ENCODE measurements around the gene AP1S2. TPM values are rescaled to one million over a fixed set of nuclear protein-coding genes. Genes with fewer than 3 reads are reported as not detected.

Gene AP1S2
- polyA plus RNA-seq, 1 donor (not counting 4 experiments of a cell fraction or from before 2014, with no cell fraction given) = 15.0 TPM

DNA sequence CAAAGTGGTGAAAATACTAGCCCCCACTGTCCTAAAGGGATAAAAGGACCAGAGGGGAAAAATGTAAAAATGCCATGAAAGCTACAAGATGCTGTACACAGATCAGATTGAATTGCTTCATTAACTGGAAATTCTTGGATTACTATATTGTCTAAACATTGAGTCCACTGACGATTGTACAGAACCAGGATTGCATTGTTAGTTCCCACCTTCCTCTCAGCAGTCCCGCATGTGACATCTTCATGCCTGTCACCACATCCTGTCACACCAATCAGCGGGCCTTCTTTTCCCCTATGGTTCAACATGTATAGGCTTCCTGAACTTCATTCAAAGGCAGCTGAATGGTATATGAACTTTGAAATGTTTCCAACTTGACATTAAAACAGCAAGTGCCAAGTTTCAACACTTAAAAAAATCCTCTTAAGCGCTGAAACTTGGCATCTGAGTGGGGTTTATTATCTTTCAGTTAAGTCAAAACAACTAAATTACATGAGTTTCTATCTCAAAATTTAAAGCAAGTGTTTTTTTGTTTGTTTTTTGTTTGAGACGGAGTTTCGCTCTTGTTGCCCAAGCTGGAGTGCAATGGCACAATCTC is 39.7 kb downstream of the AP1S2 start:
- no peak overlapping the region for H2AFZ ChIP-seq (ENCODE audit: control insufficient read depth, low read length)
- TF ChIP-seq, protein P1, sequence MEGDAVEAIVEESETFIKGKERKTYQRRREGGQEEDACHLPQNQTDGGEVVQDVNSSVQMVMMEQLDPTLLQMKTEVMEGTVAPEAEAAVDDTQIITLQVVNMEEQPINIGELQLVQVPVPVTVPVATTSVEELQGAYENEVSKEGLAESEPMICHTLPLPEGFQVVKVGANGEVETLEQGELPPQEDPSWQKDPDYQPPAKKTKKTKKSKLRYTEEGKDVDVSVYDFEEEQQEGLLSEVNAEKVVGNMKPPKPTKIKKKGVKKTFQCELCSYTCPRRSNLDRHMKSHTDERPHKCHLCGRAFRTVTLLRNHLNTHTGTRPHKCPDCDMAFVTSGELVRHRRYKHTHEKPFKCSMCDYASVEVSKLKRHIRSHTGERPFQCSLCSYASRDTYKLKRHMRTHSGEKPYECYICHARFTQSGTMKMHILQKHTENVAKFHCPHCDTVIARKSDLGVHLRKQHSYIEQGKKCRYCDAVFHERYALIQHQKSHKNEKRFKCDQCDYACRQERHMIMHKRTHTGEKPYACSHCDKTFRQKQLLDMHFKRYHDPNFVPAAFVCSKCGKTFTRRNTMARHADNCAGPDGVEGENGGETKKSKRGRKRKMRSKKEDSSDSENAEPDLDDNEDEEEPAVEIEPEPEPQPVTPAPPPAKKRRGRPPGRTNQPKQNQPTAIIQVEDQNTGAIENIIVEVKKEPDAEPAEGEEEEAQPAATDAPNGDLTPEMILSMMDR (optimal IDR thresholded peaks at IDR 0.05 in 1 of 3, IDR thresholded peaks at IDR 0.05 in 1 of 3, conservative IDR thresholded peaks at IDR 0.05 in 1 of 3; ENCODE audit: extremely low read depth in 1 of 3, insufficient read depth in 2 of 3, low read length in 3 of 3) = no peak
- TF ChIP-seq EZH2 (IDR thresholded peaks at IDR 0.05; ENCODE audit: low read length) = no peak
- no peaks in the 10 kb centered on the region for H3K27me3 ChIP-seq (ENCODE audit: control insufficient read depth, extremely low read depth, insufficient read depth, low read length)
- H3K9me1 ChIP-seq (ENCODE audit: control insufficient read depth, extremely low read depth, insufficient read depth, low read length) = no peaks in the 10 kb centered on the region
- no peaks in the 10 kb centered on the region for H3K79me2 ChIP-seq (ENCODE audit: control insufficient read depth, insufficient read depth, low read length)
- H3K4me3 ChIP-seq (ENCODE audit: control insufficient read depth in 2 of 3, extremely low read depth in 1 of 3, insufficient read depth in 2 of 3, low read depth in 1 of 3, low read length in 3 of 3) = no peak overlapping the region
- no peak overlapping the region for H3K27ac ChIP-seq (ENCODE audit: control insufficient read depth, insufficient read depth, low read length)
- no peak overlapping the region for H3K9ac ChIP-seq (ENCODE audit: control insufficient read depth, extremely low read depth, insufficient read depth, low read length)
- DNase-seq (ENCODE audit: low read depth, low spot score) (no peak), FAIRE-seq (no peak)
- no peaks in the 10 kb centered on the region for H4K20me1 ChIP-seq (ENCODE audit: control insufficient read depth, extremely low read depth, insufficient read depth, low read length)
- no peak overlapping the region for H3K4me2 ChIP-seq (ENCODE audit: control insufficient read depth, extremely low read depth, insufficient read depth, low read depth, low read length)
- H3K4me1 ChIP-seq (ENCODE audit: control insufficient read depth, extremely low read depth, insufficient read depth, low read length) = no peaks in the 10 kb centered on the region
- H3K36me3 ChIP-seq (ENCODE audit: control insufficient read depth in 2 of 2, extremely low read depth in 1 of 2, insufficient read depth in 2 of 2, low read length in 2 of 2) = peaks cover 10 to 16% of the 10 kb centered on the region in 2 experiments
- dilution Hi-C loops (cut with MboI; ENCODE audit: extremely low pct_ligation_motif_present, low sequenced_read_pairs) = no loop called here
- no peaks in the 10 kb centered on the region for H3K9me3 ChIP-seq (ENCODE audit: control insufficient read depth, low read depth, low read length)

DNA sequence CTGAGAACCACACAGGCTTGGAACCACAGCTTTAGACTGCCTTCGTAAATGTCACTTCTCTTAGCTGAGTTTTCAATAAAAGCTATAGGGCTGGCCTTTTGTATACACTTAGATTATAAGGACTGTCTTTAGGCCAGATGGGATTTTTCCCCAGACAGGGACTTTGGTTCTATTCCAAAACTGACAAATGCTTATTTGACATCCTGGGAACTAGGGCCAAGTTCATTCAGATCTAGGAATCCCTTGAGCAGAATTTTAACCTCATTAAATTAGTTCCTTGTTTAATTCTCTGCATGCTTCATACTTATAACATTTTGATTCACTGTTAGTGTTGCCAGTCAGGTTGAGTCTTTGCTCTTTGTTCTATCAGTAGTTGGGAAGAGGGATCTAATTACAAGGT is 41.2 kb downstream of the AP1S2 start:
- Histone ChIP-seq H2AFZ (ENCODE audit: control insufficient read depth, low read length) (no peak overlapping the region), H3K27me3 (ENCODE audit: control insufficient read depth, extremely low read depth, insufficient read depth, low read length) (no peaks in the 10 kb centered on the region), H3K9me1 (ENCODE audit: control insufficient read depth, extremely low read depth, insufficient read depth, low read length) (no peaks in the 10 kb centered on the region), H3K79me2 (ENCODE audit: control insufficient read depth, insufficient read depth, low read length) (no peaks in the 10 kb centered on the region), H3K9me3 (ENCODE audit: control insufficient read depth, low read depth, low read length) (no peaks in the 10 kb centered on the region), H3K4me3 (ENCODE audit: control insufficient read depth in 2 of 3, extremely low read depth in 1 of 3, insufficient read depth in 2 of 3, low read depth in 1 of 3, low read length in 3 of 3) (no peak overlapping the region), H3K9ac (ENCODE audit: control insufficient read depth, extremely low read depth, insufficient read depth, low read length) (no peak overlapping the region), H3K27ac (ENCODE audit: control insufficient read depth, insufficient read depth, low read length) (no peak overlapping the region), H3K4me1 (ENCODE audit: control insufficient read depth, extremely low read depth, insufficient read depth, low read length) (no peaks in the 10 kb centered on the region), H4K20me1 (ENCODE audit: control insufficient read depth, extremely low read depth, insufficient read depth, low read length) (no peaks in the 10 kb centered on the region), H3K4me2 (ENCODE audit: control insufficient read depth, extremely low read depth, insufficient read depth, low read depth, low read length) (no peak overlapping the region), H3K36me3 (ENCODE audit: control insufficient read depth in 2 of 2, extremely low read depth in 1 of 2, insufficient read depth in 2 of 2, low read length in 2 of 2) (peaks cover 15 to 21% of the 10 kb centered on the region in 2 experiments)
- TF ChIP-seq, protein P1 (optimal IDR thresholded peaks at IDR 0.05 in 1 of 3, IDR thresholded peaks at IDR 0.05 in 1 of 3, conservative IDR thresholded peaks at IDR 0.05 in 1 of 3; ENCODE audit: extremely low read depth in 1 of 3, insufficient read depth in 2 of 3, low read length in 3 of 3) = no peak
- no peak for TF ChIP-seq EZH2 (IDR thresholded peaks at IDR 0.05; ENCODE audit: low read length)
- DNase-seq (ENCODE audit: low read depth, low spot score) (no peak), FAIRE-seq (no peak)
- dilution Hi-C loops (cut with MboI; ENCODE audit: extremely low pct_ligation_motif_present, low sequenced_read_pairs) = no loop called here
